GM18517 (cell line): ENCODE measurements around the gene N4BP2L1.

Experiments
- ATAC-seq: cut with Tn5 transposase; IDR thresholded peaks from one replicate; pipeline ENCODE4 v1.9.1; 2021; ENCODE audit warnings: mild to moderate bottlenecking, moderate library complexity; ENCODE audit not compliant: unreplicated experiment

Gene N4BP2L1

GRCh38 chr13:32427852-32428580 lies at the start of gene N4BP2L1:
N4BP2L1 (minus strand) TSS chr13:32428130; CDS start chr13:32428082, 48 bp downstream.
- ATAC-seq = peak; percentile 64

GRCh38 chr13:32476892-32477291 lies 49.0 kb upstream of the N4BP2L1 start:
- no peak for ATAC-seq

GRCh38 chr13:32476021-32476731 lies 48.2 kb upstream of the N4BP2L1 start:
- ATAC-seq = no peak

- ATAC-seq = no peak
Measured at GRCh38 chr13:32474999-32475792, 47.3 kb upstream of the N4BP2L1 start.

- ATAC-seq = no peak
Measured at GRCh38 chr13:32473650-32474049, 45.7 kb upstream of the N4BP2L1 start.

GRCh38 chr13:32472194-32472621 lies 44.3 kb upstream of the N4BP2L1 start:
- ATAC-seq = peak; percentile 81

GRCh38 chr13:32471187-32471922 lies 43.4 kb upstream of the N4BP2L1 start:
- ATAC-seq = no peak

- no peak for ATAC-seq
Measured at GRCh38 chr13:32468502-32469142, 40.7 kb upstream of the N4BP2L1 start.

- ATAC-seq = no peak
Measured at GRCh38 chr13:32456591-32456990, 28.7 kb upstream of the N4BP2L1 start.

- no peak for ATAC-seq
Measured at GRCh38 chr13:32455594-32455903, 27.6 kb upstream of the N4BP2L1 start.

GRCh38 chr13:32454886-32455593 lies 27.1 kb upstream of the N4BP2L1 start:
- ATAC-seq = no peak

- ATAC-seq = no peak
Measured at GRCh38 chr13:32453981-32454380, 26.1 kb upstream of the N4BP2L1 start.

GRCh38 chr13:32448972-32449371 lies 21.0 kb upstream of the N4BP2L1 start:
- no peak for ATAC-seq

GRCh38 chr13:32447894-32448623 lies 20.1 kb upstream of the N4BP2L1 start:
- ATAC-seq = no peak

- no peak for ATAC-seq
Measured at GRCh38 chr13:32446773-32447465, 19.0 kb upstream of the N4BP2L1 start.

- ATAC-seq = no peak
Measured at GRCh38 chr13:32446220-32446619, 18.3 kb upstream of the N4BP2L1 start.

GRCh38 chr13:32445461-32445860 lies 17.5 kb upstream of the N4BP2L1 start:
- ATAC-seq = no peak

GRCh38 chr13:32443111-32443510 lies 15.2 kb upstream of the N4BP2L1 start:
- ATAC-seq = peak; percentile 78

- ATAC-seq = no peak
Measured at GRCh38 chr13:32438871-32439270, 10.9 kb upstream of the N4BP2L1 start.
